Superior temporal gyrus (tissue), 1 donor: Measurements from ENCODE around the gene PXT1.
A peak's percentile ranks its signal among the peaks of the same experiment; 100 is the strongest.
"Not testable (repeated sequence)": the region's sequence is repeated elsewhere in the genome, so short reads cannot be mapped to it uniquely, and the experiment has no call there.

Experiments
- DNase-seq: peaks from one replicate; pipeline ENCODE4 v3.0.0-alpha.2; 2016; ENCODE audit errors: extremely low spot score

The PXT1 gene

GRCh38 chr6:36442671-36443470, at the start of gene PXT1, which contains the start of gene KCTD20:
PXT1 (minus strand) TSS chr6:36442854; CDS start chr6:36426082, 16,772 bp downstream.
KCTD20 (plus strand) TSS chr6:36443000; CDS start chr6:36470098, 27,098 bp downstream.
- DNase-seq = peak; percentile 89

- no peak for DNase-seq
Measured at GRCh38 chr6:36492092-36492491, 49.4 kb upstream of the PXT1 start.

- no peak for DNase-seq
Measured at GRCh38 chr6:36491378-36491965, 48.8 kb upstream of the PXT1 start.

GRCh38 chr6:36489426-36489825, 46.8 kb upstream of the PXT1 start:
- no peak for DNase-seq

GRCh38 chr6:36488221-36488620, 45.6 kb upstream of the PXT1 start:
- DNase-seq = no peak

GRCh38 chr6:36487698-36488097, 45.0 kb upstream of the PXT1 start:
- DNase-seq = no peak

GRCh38 chr6:36484736-36485135, 42.1 kb upstream of the PXT1 start:
- no peak for DNase-seq

GRCh38 chr6:36483326-36483725, 40.7 kb upstream of the PXT1 start:
- not testable (repeated sequence) for DNase-seq

- no peak for DNase-seq
Measured at GRCh38 chr6:36479256-36479655, 36.6 kb upstream of the PXT1 start.

- DNase-seq = no peak
Measured at GRCh38 chr6:36478051-36478526, 35.4 kb upstream of the PXT1 start.

GRCh38 chr6:36469946-36470345, 27.3 kb upstream of the PXT1 start:
- DNase-seq = no peak

- no peak for DNase-seq
Measured at GRCh38 chr6:36469148-36469661, 26.6 kb upstream of the PXT1 start.

- DNase-seq = no peak
Measured at GRCh38 chr6:36467625-36468024, 25.0 kb upstream of the PXT1 start.

GRCh38 chr6:36464233-36464632, 21.6 kb upstream of the PXT1 start:
- DNase-seq = no peak

- DNase-seq = no peak
Measured at GRCh38 chr6:36463676-36464075, 21.0 kb upstream of the PXT1 start.

GRCh38 chr6:36461646-36462045, 19.0 kb upstream of the PXT1 start:
- DNase-seq = no peak

- DNase-seq = no peak
Measured at GRCh38 chr6:36460916-36461315, 18.3 kb upstream of the PXT1 start.

- DNase-seq = no peak
Measured at GRCh38 chr6:36459501-36459900, 16.8 kb upstream of the PXT1 start.

- peak; percentile 1 for DNase-seq
Measured at GRCh38 chr6:36455486-36456027, 12.9 kb upstream of the PXT1 start.

- not testable (repeated sequence) for DNase-seq
Measured at GRCh38 chr6:36452897-36453296, 10.2 kb upstream of the PXT1 start.

GRCh38 chr6:36449173-36449572, 6.5 kb upstream of the PXT1 start:
- DNase-seq = not testable (repeated sequence)

GRCh38 chr6:36445621-36446020, 3.0 kb upstream of the PXT1 start:
- DNase-seq = no peak

- DNase-seq = no peak
Measured at GRCh38 chr6:36444470-36444869, 1.8 kb upstream of the PXT1 start.
